Ascending aorta (tissue), 2 donors: ENCODE data around the gene KCNC3. TPM values are rescaled to one million over a fixed set of nuclear protein-coding genes. Genes with fewer than 3 reads are reported as not detected.

Source experiments
- DNase-seq, 2 donors: peaks; one replicate each; pipeline ENCODE4 v3.0.0-alpha.2; 2019; ENCODE audit warnings: low spot score in 2 of 2
- H3K27ac ChIP-seq, 2 donors: fragments of 200-600 bp; sonication (generic); one replicate each; pipeline ENCODE4 v1.5.1; 2016 to 2017; ENCODE audit warnings: mild to moderate bottlenecking in 1 of 2
- H3K27me3 ChIP-seq: fragments of 200-600 bp; sonication (generic); one replicate; pipeline ENCODE4 v1.5.1; 2017
- H3K36me3 ChIP-seq, 2 donors: fragments of 200-600 bp; sonication (generic); one replicate each; pipeline ENCODE4 v1.5.1; 2016
- H3K4me1 ChIP-seq, 2 donors: fragments of 200-600 bp; sonication (generic); one replicate each; pipeline ENCODE4 v1.5.1; 2016 to 2017; ENCODE audit warnings: mild to moderate bottlenecking in 1 of 2
- H3K4me3 ChIP-seq, 2 donors: fragments of 200-600 bp; sonication (generic); one replicate each; pipeline ENCODE4 v1.5.1; 2016 to 2017; ENCODE audit warnings: mild to moderate bottlenecking in 1 of 2
- H3K9me3 ChIP-seq, 2 donors: fragments of 200-600 bp; sonication (generic); one replicate each; pipeline ENCODE4 v1.5.1; 2016
- CTCF ChIP-seq, 3 experiments: fragments of 200-600 bp in 2 of 3; fragments of 450-650 bp in 1 of 3; sonication (generic) in 2 of 3; IDR thresholded peaks; one replicate each; pipeline ENCODE4 v1.5.1; 2016 to 2019; ENCODE audit warnings: antibody characterized with exemption in 3 of 3, mild to moderate bottlenecking in 1 of 3, moderate library complexity in 1 of 3
- intact Hi-C: fragments of 100-400 bp; cut with DNase I; formaldehyde crosslinking; loops from one replicate; pipeline ENCODE4 v1.15.1; 2023
- total RNA-seq: library from RNA; depleted of rRNA; stranded (reverse); fragments of >200 nt; gene quantifications from one replicate; pipeline ENCODE4 v1.1.0, GENCODE V29; 2016

The KCNC3 gene
- total RNA-seq, 1 donor from 2014 or later, result 3.8 TPM

GRCh38 chr19:50263176-50263575 lies 66.0 kb downstream of the KCNC3 start:
- Histone ChIP-seq H3K9me3 (no peaks in the 10 kb centered on the region), H3K27me3 (no peaks in the 10 kb centered on the region), H3K4me1 (no peaks in the 10 kb centered on the region), H3K36me3 (peaks cover 0 to 4% of the 10 kb centered on the region in 2 donors), H3K4me3 (no peak overlapping the region), H3K27ac (no peak overlapping the region)
- no peak for DNase-seq
- TF ChIP-seq CTCF (IDR thresholded peaks at IDR 0.05), result no peak
- intact Hi-C loops, result no loop called here

Other genes with a start within 250 kb of the KCNC3 start
- not detected for gene IZUMO2, start 166.1 kb downstream of the KCNC3 start, total RNA-seq
- gene MYH14, start 125.8 kb downstream of the KCNC3 start, total RNA-seq, result 8.6 TPM
- gene NAPSA, start 36.3 kb upstream of the KCNC3 start, total RNA-seq, result 1.6 TPM
- gene NR1H2, start 47.1 kb upstream of the KCNC3 start, total RNA-seq, result 150 TPM
- gene POLD1, start 55.0 kb upstream of the KCNC3 start, total RNA-seq, result 22.9 TPM
- gene SPIB, start 89.6 kb upstream of the KCNC3 start, total RNA-seq, result not detected
- not detected for gene MYBPC2, start 103.5 kb upstream of the KCNC3 start, total RNA-seq
- gene EMC10, start 147.1 kb upstream of the KCNC3 start, total RNA-seq, result 87.9 TPM
- gene GARIN5A, start 147.5 kb upstream of the KCNC3 start, total RNA-seq, result not detected
- gene JOSD2, start 181.8 kb upstream of the KCNC3 start, total RNA-seq, result 169 TPM
- not detected for gene ASPDH, start 184.5 kb upstream of the KCNC3 start, total RNA-seq
- gene LRRC4B, start 239.1 kb upstream of the KCNC3 start, total RNA-seq, result 56.0 TPM